ENCODE measurements around the gene TIGIT.

DNA sequence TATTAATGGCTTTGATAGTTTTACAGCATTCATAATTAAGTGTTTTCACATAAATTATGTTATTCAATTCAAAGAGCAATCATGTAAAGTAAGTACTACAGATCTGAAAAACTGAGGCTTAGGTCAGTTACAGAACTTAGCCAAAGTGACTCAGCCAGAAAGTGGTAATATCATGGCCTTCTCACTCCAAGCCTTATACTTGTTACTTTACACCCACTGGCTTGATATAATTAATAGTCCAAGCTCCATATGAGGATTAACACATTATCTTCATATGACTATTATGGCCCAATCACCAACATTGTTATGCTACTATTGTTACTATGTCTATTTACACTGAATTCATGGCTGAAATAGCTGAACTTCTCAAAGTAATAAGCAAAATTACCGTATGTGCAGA lies 50.7 kb downstream of the TIGIT start:
- no peak for TF ChIP-seq POLR2A (IDR thresholded peaks at IDR 0.05; ENCODE audit: low read depth, low read length)
- no peak for TF ChIP-seq POLR2AphosphoS5 (IDR thresholded peaks at IDR 0.05; ENCODE audit: low read depth, low read length)
- TF ChIP-seq TAF1 (IDR thresholded peaks at IDR 0.05; ENCODE audit: borderline replicate concordance, low read depth, low read length): no peak
